H1 (cell line): ENCODE results near the gene ASTN1.

ENCODE experiments used
- CHD1 ChIP-seq: IDR thresholded peaks from 2 replicates; pipeline ENCODE4 v1.6.1; 2012; ENCODE audit warnings: low read depth, low read length, improper control_type of control experiment
- CHD2 ChIP-seq: IDR thresholded peaks from 2 replicates; pipeline ENCODE4 v1.6.1; 2012; ENCODE audit warnings: low read length, improper control_type of control experiment
- FOSL1 ChIP-seq: IDR thresholded peaks from 2 replicates; pipeline ENCODE4 v1.6.1; 2011; ENCODE audit warnings: mild to moderate bottlenecking, low read depth, low read length, moderate library complexity; ENCODE audit not compliant: insufficient read depth
- GABPA ChIP-seq: IDR thresholded peaks from 2 replicates; pipeline ENCODE4 v1.6.1; 2011; ENCODE audit warnings: mild to moderate bottlenecking, low read length, moderate library complexity, borderline replicate concordance; ENCODE audit not compliant: insufficient read depth
- KDM1A ChIP-seq: fragments of 200-600, 300-600 bp; sonication (generic); IDR thresholded peaks from 2 replicates; pipeline ENCODE4 v1.7.1; 2016; ENCODE audit warnings: mild to moderate bottlenecking, low read length, borderline replicate concordance
- MAFK ChIP-seq: IDR thresholded peaks from 2 replicates; pipeline ENCODE4 v1.6.1; 2012; ENCODE audit warnings: low read depth, mild to moderate bottlenecking, improper control_type of control experiment, low read length
- NANOG ChIP-seq: IDR thresholded peaks from 2 replicates; pipeline ENCODE4 v1.6.1; 2011; ENCODE audit warnings: low read length, low read depth, mild to moderate bottlenecking, inconsistent platforms; ENCODE audit not compliant: insufficient read depth, poor library complexity, severe bottlenecking
- POLR2A ChIP-seq, 2 experiments: IDR thresholded peaks; 1 replicate in 1 of 2; 2 replicates in 1 of 2; pipeline ENCODE4 v1.6.1; 2011; ENCODE audit warnings: low read depth in 2 of 2, low read length in 2 of 2, mild to moderate bottlenecking in 2 of 2; ENCODE audit errors: control extremely low read depth in 1 of 2
- POLR2AphosphoS5 ChIP-seq: IDR thresholded peaks from 2 replicates; pipeline ENCODE4 v1.6.1; 2011; ENCODE audit warnings: low read depth, low read length
- POU5F1 ChIP-seq: IDR thresholded peaks from 2 replicates; pipeline ENCODE4 v1.6.1; 2011; ENCODE audit warnings: low read depth, mild to moderate bottlenecking, low read length, moderate library complexity
- RAD21 ChIP-seq, 2 experiments: IDR thresholded peaks in 1 of 2; conservative IDR thresholded peaks in 1 of 2; 2 replicates each; pipeline ENCODE4 v1.6.1; 2011; ENCODE audit warnings: low read depth in 2 of 2, low read length in 2 of 2, improper control_type of control experiment in 1 of 2, inconsistent platforms in 1 of 2, mild to moderate bottlenecking in 1 of 2, moderate library complexity in 1 of 2
- TCF12 ChIP-seq: IDR thresholded peaks from 2 replicates; pipeline ENCODE4 v1.6.1; 2011; ENCODE audit warnings: low read depth, mild to moderate bottlenecking, low read length
- TF ChIP-seq, protein P1 (sequence below), 3 experiments: IDR thresholded peaks; 1 replicate in 2 of 3; 2 replicates in 1 of 3; pipeline versions ENCODE4 v1.5.1 to v1.6.1; 2011; ENCODE audit warnings: low read length in 3 of 3, mild to moderate bottlenecking in 3 of 3, inconsistent platforms in 2 of 3, low read depth in 1 of 3, moderate library complexity in 1 of 3; ENCODE audit not compliant: insufficient read depth in 1 of 3; ENCODE audit errors: control extremely low read depth in 1 of 3

DNA sequence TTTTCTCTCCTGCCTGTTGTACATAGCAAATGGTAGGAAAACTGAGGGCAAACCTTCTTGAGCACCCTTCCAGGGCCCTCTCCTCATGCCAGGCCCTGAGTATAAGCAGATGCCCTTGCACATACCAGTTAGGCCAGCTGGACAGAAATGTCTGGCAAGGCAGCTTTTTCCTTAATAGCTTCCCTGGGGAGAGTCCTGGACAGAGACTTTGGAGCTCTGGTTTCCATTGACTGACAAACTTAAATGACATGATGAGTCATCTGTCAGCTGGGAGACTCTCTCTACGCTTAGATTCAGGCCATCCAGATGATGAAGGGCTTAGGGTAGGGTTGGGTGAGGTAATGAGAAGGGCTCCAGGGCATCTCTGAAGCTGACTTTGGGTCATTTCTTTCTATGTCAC is 317.5 kb downstream of the ASTN1 start:
- no peak for TF ChIP-seq MAFK
- no peak for TF ChIP-seq RAD21 (IDR thresholded peaks at IDR 0.05 in 1 of 2, conservative IDR thresholded peaks at IDR 0.05 in 1 of 2; ENCODE audit: low read depth in 2 of 2, low read length in 2 of 2)
- TF ChIP-seq KDM1A = no peak
- no peak for TF ChIP-seq CHD2
- TF ChIP-seq, protein P1, sequence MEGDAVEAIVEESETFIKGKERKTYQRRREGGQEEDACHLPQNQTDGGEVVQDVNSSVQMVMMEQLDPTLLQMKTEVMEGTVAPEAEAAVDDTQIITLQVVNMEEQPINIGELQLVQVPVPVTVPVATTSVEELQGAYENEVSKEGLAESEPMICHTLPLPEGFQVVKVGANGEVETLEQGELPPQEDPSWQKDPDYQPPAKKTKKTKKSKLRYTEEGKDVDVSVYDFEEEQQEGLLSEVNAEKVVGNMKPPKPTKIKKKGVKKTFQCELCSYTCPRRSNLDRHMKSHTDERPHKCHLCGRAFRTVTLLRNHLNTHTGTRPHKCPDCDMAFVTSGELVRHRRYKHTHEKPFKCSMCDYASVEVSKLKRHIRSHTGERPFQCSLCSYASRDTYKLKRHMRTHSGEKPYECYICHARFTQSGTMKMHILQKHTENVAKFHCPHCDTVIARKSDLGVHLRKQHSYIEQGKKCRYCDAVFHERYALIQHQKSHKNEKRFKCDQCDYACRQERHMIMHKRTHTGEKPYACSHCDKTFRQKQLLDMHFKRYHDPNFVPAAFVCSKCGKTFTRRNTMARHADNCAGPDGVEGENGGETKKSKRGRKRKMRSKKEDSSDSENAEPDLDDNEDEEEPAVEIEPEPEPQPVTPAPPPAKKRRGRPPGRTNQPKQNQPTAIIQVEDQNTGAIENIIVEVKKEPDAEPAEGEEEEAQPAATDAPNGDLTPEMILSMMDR (IDR thresholded peaks at IDR 0.05; ENCODE audit: control extremely low read depth in 1 of 3, insufficient read depth in 1 of 3, low read depth in 1 of 3, low read length in 3 of 3) = no peak
- no peak for TF ChIP-seq POLR2AphosphoS5
- no peak for TF ChIP-seq GABPA
- TF ChIP-seq NANOG = no peak
- TF ChIP-seq TCF12 = no peak
- no peak for TF ChIP-seq CHD1
- TF ChIP-seq FOSL1 = no peak
- no peak for TF ChIP-seq POLR2A (IDR thresholded peaks at IDR 0.05; ENCODE audit: control extremely low read depth in 1 of 2, low read depth in 2 of 2, low read length in 2 of 2)
- TF ChIP-seq POU5F1 = no peak
